Smooth muscle cell (in vitro differentiated cells): ENCODE results near the gene TSTD2. TPM values are rescaled to one million over a fixed set of nuclear protein-coding genes. Genes with fewer than 3 reads are reported as not detected.

Source experiments
- DNase-seq: peaks from one replicate; lab custom pipeline; 2025; ENCODE audit not compliant: unreplicated experiment; lab: John Stamatoyannopoulos, UW
- H2AFZ ChIP-seq: fragments of 200-600 bp; sonication (generic); 2 replicates; pipeline ENCODE4 v1.6.0; 2016; ENCODE audit warnings: antibody characterized with exemption, low read depth, mild to moderate bottlenecking
- H3F3A ChIP-seq: fragments of 200-600 bp; sonication (generic); 2 replicates; pipeline ENCODE4 v1.6.0; 2017; ENCODE audit warnings: antibody characterized with exemption, low read depth
- H3K27ac ChIP-seq: fragments of 200-600 bp; sonication (generic); 2 replicates; pipeline ENCODE4 v1.5.1; 2016; ENCODE audit warnings: low read depth, mild to moderate bottlenecking
- H3K27me3 ChIP-seq: fragments of 200-600 bp; sonication (generic); 2 replicates; pipeline ENCODE4 v1.6.1; 2016; ENCODE audit warnings: low read depth, mild to moderate bottlenecking
- H3K36me3 ChIP-seq: fragments of 200-600 bp; sonication (generic); 2 replicates; pipeline ENCODE4 v1.5.1; 2016; ENCODE audit warnings: low read depth
- H3K4me1 ChIP-seq: fragments of 200-600 bp; sonication (generic); 2 replicates; pipeline ENCODE4 v1.5.1; 2016; ENCODE audit warnings: low read depth
- H3K4me2 ChIP-seq: fragments of 200-600 bp; sonication (generic); 2 replicates; pipeline ENCODE4 v1.6.0; 2016; ENCODE audit warnings: mild to moderate bottlenecking
- H3K4me3 ChIP-seq: fragments of 200-600 bp; sonication (generic); 2 replicates; pipeline ENCODE4 v1.5.1; 2016; ENCODE audit warnings: mild to moderate bottlenecking
- H3K79me2 ChIP-seq: fragments of 200-600 bp; sonication (generic); 2 replicates; pipeline ENCODE4 v1.6.0; 2016; ENCODE audit warnings: low read depth, mild to moderate bottlenecking
- H3K9ac ChIP-seq: fragments of 200-600 bp; sonication (generic); 2 replicates; pipeline ENCODE4 v1.6.0; 2016; ENCODE audit warnings: low read depth
- H3K9me3 ChIP-seq: fragments of 200-600 bp; sonication (generic); replicated peaks from 2 replicates; pipeline ENCODE4 v1.5.1; 2016; ENCODE audit warnings: low read depth
- H4K20me1 ChIP-seq: fragments of 200-600 bp; sonication (generic); 2 replicates; pipeline ENCODE4 v1.6.0; 2016; ENCODE audit warnings: low read depth
- CTCF ChIP-seq: fragments of 200-600 bp; sonication (generic); IDR thresholded peaks from 2 replicates; pipeline ENCODE4 v1.5.1; 2017; ENCODE audit warnings: borderline replicate concordance, mild to moderate bottlenecking, antibody characterized with exemption; ENCODE audit not compliant: insufficient read depth, poor library complexity, severe bottlenecking
- WGBS: methylation state at CpG from one replicate; pipeline ENCODE4 v1.1.7; 2016; ENCODE audit warnings: low lambda C conversion rate; 5-methylcytosine and 5-hydroxymethylcytosine counted together
- polyA plus RNA-seq: library from polyadenylated mRNA; unstranded; fragments of >200 nt; fragmentation: Nextera tagmentation; extraction: Ambion mirVana; gene quantifications from 2 replicates; pipeline ENCODE4 v1.2.1, GENCODE V29; 2016
- total RNA-seq: library from RNA; depleted of rRNA; stranded (reverse); fragments of >200 nt; gene quantifications from 2 replicates; pipeline ENCODE4 v1.2.3, GENCODE V29; 2014

Gene TSTD2
- total and polyA plus RNA-seq, 2 experiments from 2014 or later: 8.5 to 23.5 TPM

DNA sequence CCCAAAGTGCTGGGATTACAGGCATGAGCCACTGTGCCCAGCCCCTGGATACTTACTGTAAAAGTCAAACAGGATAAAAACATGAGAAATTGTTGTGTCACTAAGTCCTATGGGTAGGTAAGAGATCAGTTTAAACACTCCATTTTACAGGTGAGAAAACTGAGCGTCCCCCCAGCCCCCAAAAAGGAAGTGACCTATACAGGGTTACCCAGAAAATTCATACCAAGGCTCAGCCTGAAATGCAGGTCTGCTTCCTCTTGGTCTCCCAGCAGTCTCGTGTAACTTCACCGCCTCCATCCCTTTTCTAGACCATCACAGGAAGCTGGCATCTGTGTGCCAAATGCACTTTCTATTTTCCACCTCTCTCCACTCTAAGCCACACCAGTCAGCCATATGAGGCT, 74.5 kb downstream of the TSTD2 start:
- Histone ChIP-seq H4K20me1 (no peaks in the 10 kb centered on the region), H2AFZ (no peak overlapping the region), H3K36me3 (no peaks in the 10 kb centered on the region), H3K4me3 (no peak overlapping the region), H3K27ac (no peak overlapping the region), H3K4me1 (no peaks in the 10 kb centered on the region), H3F3A (no peaks in the 10 kb centered on the region), H3K79me2 (no peaks in the 10 kb centered on the region), H3K27me3 (no peaks in the 10 kb centered on the region), H3K4me2 (no peak overlapping the region), H3K9ac (no peak overlapping the region), H3K9me3 (no peaks in the 10 kb centered on the region)
- TF ChIP-seq CTCF: no peak
- WGBS: 86% methylated on average over 3 of the region's 3 CpGs
- no peak for DNase-seq

- DNase-seq: no peak
- WGBS: 90% methylated on average over 7 of the region's 7 CpGs
- Histone ChIP-seq H3K4me3 (no peak overlapping the region), H2AFZ (no peak overlapping the region), H3K79me2 (no peaks in the 10 kb centered on the region), H3K36me3 (no peaks in the 10 kb centered on the region), H3K9ac (no peak overlapping the region), H3K27ac (no peak overlapping the region), H3K4me1 (no peaks in the 10 kb centered on the region), H3K9me3 (no peaks in the 10 kb centered on the region), H3F3A (no peaks in the 10 kb centered on the region), H4K20me1 (no peaks in the 10 kb centered on the region), H3K27me3 (no peaks in the 10 kb centered on the region), H3K4me2 (no peak overlapping the region)
- no peak for TF ChIP-seq CTCF
Measured at GRCh38 chr9:97557606-97558095, 75.5 kb downstream of the TSTD2 start.

GRCh38 chr9:97556721-97557605, 76.2 kb downstream of the TSTD2 start:
- Histone ChIP-seq H3K4me1 (no peaks in the 10 kb centered on the region), H3K9ac (no peak overlapping the region), H3K27me3 (no peaks in the 10 kb centered on the region), H3K27ac (no peak overlapping the region), H3K36me3 (no peaks in the 10 kb centered on the region), H4K20me1 (no peaks in the 10 kb centered on the region), H3K9me3 (no peaks in the 10 kb centered on the region), H3F3A (no peaks in the 10 kb centered on the region), H3K4me2 (no peak overlapping the region), H2AFZ (no peak overlapping the region), H3K4me3 (no peak overlapping the region), H3K79me2 (no peaks in the 10 kb centered on the region)
- no peak for DNase-seq
- WGBS: 88% methylated on average over 15 of the region's 15 CpGs
- TF ChIP-seq CTCF: no peak
